GM23338 (cell line): ENCODE results near the gene RNASE8. TPM values are rescaled to one million over a fixed set of nuclear protein-coding genes. Genes with fewer than 3 reads are reported as not detected.
A peak's percentile ranks its signal among the peaks of the same experiment; 100 is the strongest.

Experiments used
- ATAC-seq: fragments of 200-7000 bp; cut with Tn5 transposase; 3 replicates; pipeline ENCODE4 v1.9.1; 2020
- DNase-seq: peaks from one replicate; pipeline ENCODE4 v3.0.0-alpha.2; 2015; ENCODE audit warnings: low spot score
- H2AFZ ChIP-seq: fragments of 200-600 bp; sonication (generic); 2 replicates; pipeline ENCODE4 v1.8.0; 2016; ENCODE audit warnings: antibody characterized with exemption, mild to moderate bottlenecking, moderate library complexity
- H3F3A ChIP-seq: fragments of 200-600 bp; sonication (generic); replicated peaks from 2 replicates; pipeline ENCODE4 v1.8.0; 2017; ENCODE audit warnings: antibody characterized with exemption, mixed run types, low read depth
- H3K27ac ChIP-seq: fragments of 200-600 bp; sonication (generic); 2 replicates; pipeline ENCODE4 v1.6.1; 2016; ENCODE audit warnings: low read depth
- H3K27me3 ChIP-seq: fragments of 200-600 bp; sonication (generic); 2 replicates; pipeline ENCODE4 v1.8.0; 2016; ENCODE audit warnings: mild to moderate bottlenecking, mixed run types, moderate library complexity; ENCODE audit not compliant: insufficient read depth
- H3K36me3 ChIP-seq: fragments of 200-600 bp; sonication (generic); 2 replicates; pipeline ENCODE4 v1.8.0; 2016; ENCODE audit warnings: mild to moderate bottlenecking; ENCODE audit not compliant: insufficient read depth
- H3K4me1 ChIP-seq: fragments of 200-600 bp; sonication (generic); 2 replicates; pipeline ENCODE4 v1.8.0; 2016; ENCODE audit warnings: mild to moderate bottlenecking, moderate library complexity; ENCODE audit not compliant: insufficient read depth
- H3K4me2 ChIP-seq: fragments of 200-600 bp; sonication (generic); 2 replicates; pipeline ENCODE4 v1.7.1; 2017; ENCODE audit warnings: mixed run types
- H3K4me3 ChIP-seq: fragments of 200-600 bp; sonication (generic); 2 replicates; pipeline ENCODE4 v1.6.1; 2016; ENCODE audit warnings: mixed run types
- H3K79me2 ChIP-seq: fragments of 200-600 bp; sonication (generic); replicated peaks from 2 replicates; pipeline ENCODE4 v1.8.0; 2017; ENCODE audit warnings: mild to moderate bottlenecking; ENCODE audit not compliant: insufficient read depth
- H3K9me2 ChIP-seq: fragments of 200-600 bp; sonication (generic); 2 replicates; pipeline ENCODE4 v1.8.0; 2017; ENCODE audit not compliant: insufficient read depth
- H4K20me1 ChIP-seq: fragments of 200-600 bp; sonication (generic); replicated peaks from 2 replicates; pipeline ENCODE4 v1.8.0; 2017; ENCODE audit warnings: mild to moderate bottlenecking; ENCODE audit not compliant: insufficient read depth
- H3K27ac Mint-ChIP-seq: 2 replicates; pipeline ENCODE4 v1.8.0; 2020; ENCODE audit warnings: inconsistent platforms, mild to moderate bottlenecking, moderate library complexity, mixed read lengths
- H3K27me3 Mint-ChIP-seq: 3 replicates; pipeline ENCODE4 v1.8.0; 2022; ENCODE audit warnings: low read depth, mild to moderate bottlenecking, moderate library complexity, mixed read lengths, inconsistent platforms; ENCODE audit not compliant: insufficient read depth, poor library complexity
- H3K36me3 Mint-ChIP-seq: 3 replicates; pipeline ENCODE4 v1.8.0; 2021; ENCODE audit warnings: low read depth, mild to moderate bottlenecking, inconsistent platforms, moderate library complexity, mixed read lengths
- H3K4me1 Mint-ChIP-seq: 3 replicates; pipeline ENCODE4 v1.8.0; 2020; ENCODE audit warnings: mild to moderate bottlenecking, inconsistent platforms, mixed read lengths
- H3K4me3 Mint-ChIP-seq: 3 replicates; pipeline ENCODE4 v1.8.0; 2021; ENCODE audit warnings: moderate library complexity, mild to moderate bottlenecking, inconsistent platforms, mixed read lengths
- H3K9me3 Mint-ChIP-seq: 3 replicates; pipeline ENCODE4 v1.8.0; 2020; ENCODE audit warnings: moderate library complexity, mild to moderate bottlenecking, inconsistent platforms, mixed read lengths
- CREB1 ChIP-seq: fragments of 250-450 bp; sonication (Bioruptor Pico); IDR thresholded peaks from 2 replicates; pipeline ENCODE4 v1.5.0; 2020; ENCODE audit warnings: low read depth, mild to moderate bottlenecking, moderate library complexity
- CTCF ChIP-seq, 2 experiments: fragments of 200-600 bp in 1 of 2; sonication (generic) in 1 of 2; conservative IDR thresholded peaks; 2 replicates each; pipeline versions ENCODE4 v1.5.1 to v1.6.1; 2016 to 2017; ENCODE audit warnings: antibody characterized with exemption in 2 of 2, low read depth in 2 of 2, mild to moderate bottlenecking in 2 of 2, moderate library complexity in 1 of 2
- ETS1 ChIP-seq: IDR thresholded peaks from 2 replicates; pipeline ENCODE4 v1.6.1; 2016; ENCODE audit warnings: antibody characterized with exemption
- EZH2 ChIP-seq: fragments of 200-600 bp; sonication (generic); IDR thresholded peaks from one replicate; pipeline ENCODE4 v1.8.0; 2017; ENCODE audit warnings: antibody characterized with exemption, mild to moderate bottlenecking, low read depth; ENCODE audit not compliant: unreplicated experiment
- EZH2phosphoT487 ChIP-seq: fragments of 200-600 bp; sonication (generic); IDR thresholded peaks from one replicate; pipeline ENCODE4 v1.8.1; 2018; ENCODE audit warnings: antibody characterized with exemption; ENCODE audit not compliant: unreplicated experiment
- JUNB ChIP-seq: IDR thresholded peaks from one replicate; pipeline ENCODE4 v1.6.1; 2016; ENCODE audit warnings: antibody characterized with exemption; ENCODE audit not compliant: unreplicated experiment
- NANOG ChIP-seq: IDR thresholded peaks from 2 replicates; pipeline ENCODE4 v1.6.1; 2016; ENCODE audit warnings: antibody characterized with exemption, borderline replicate concordance
- POLR2AphosphoS5 ChIP-seq: IDR thresholded peaks from 2 replicates; pipeline ENCODE4 v1.6.1; 2016; ENCODE audit warnings: antibody characterized with exemption, low read depth
- REST ChIP-seq: IDR thresholded peaks from one replicate; pipeline ENCODE4 v1.6.1; 2018; ENCODE audit warnings: antibody characterized with exemption; ENCODE audit not compliant: unreplicated experiment
- STAT1 ChIP-seq: IDR thresholded peaks from one replicate; pipeline ENCODE4 v1.6.1; 2016; ENCODE audit warnings: antibody characterized with exemption; ENCODE audit not compliant: unreplicated experiment
- ZNF114 ChIP-seq: fragments of 250-450 bp; sonication (Bioruptor Pico); IDR thresholded peaks from 2 replicates; pipeline ENCODE4 v1.5.0; 2020; ENCODE audit warnings: mild to moderate bottlenecking, moderate library complexity
- ZNF331 ChIP-seq: fragments of 250-450 bp; sonication (Bioruptor Pico); IDR thresholded peaks from 2 replicates; pipeline ENCODE4 v1.5.0; 2020; ENCODE audit warnings: low read depth, mild to moderate bottlenecking, moderate library complexity
- ZNF462 ChIP-seq: fragments of 250-450 bp; sonication (Bioruptor Pico); IDR thresholded peaks from 2 replicates; pipeline ENCODE4 v1.5.0; 2020; ENCODE audit warnings: mild to moderate bottlenecking, moderate library complexity
- polyA plus RNA-seq: library from polyadenylated mRNA; unstranded; fragments of >200 nt; fragmentation: Nextera tagmentation; extraction: Ambion mirVana; gene quantifications from 2 replicates; pipeline ENCODE4 v1.2.1, GENCODE V29; 2016
- total RNA-seq: library from RNA; depleted of rRNA; stranded (reverse); fragments of >200 nt; shearing (Covaris generic); gene quantifications from 2 replicates; pipeline ENCODE4 v1.2.3, GENCODE V29; 2014

The RNASE8 gene
- total and polyA plus RNA-seq, 2 experiments from 2014 or later: not detected

- H4K20me1 ChIP-seq: no peaks in the 10 kb centered on the region
- H3K4me1 Mint-ChIP-seq: peaks cover 39% of the 10 kb centered on the region
- TF ChIP-seq ETS1 (no peak), ZNF114 (CRISPR knock-in tag) (no peak), STAT1 (no peak), EZH2phosphoT487 (no peak), REST (no peak), ZNF462 (CRISPR knock-in tag) (no peak), POLR2AphosphoS5 (no peak), JUNB (no peak), NANOG (no peak), CREB1 (CRISPR knock-in tag) (no peak), CTCF (conservative IDR thresholded peaks at IDR 0.05; ENCODE audit: low read depth in 2 of 2) (no peak), ZNF331 (CRISPR knock-in tag) (no peak), EZH2 (no peak)
- peaks cover 30% of the 10 kb centered on the region for H3K27me3 ChIP-seq
- H3K36me3 ChIP-seq: no peaks in the 10 kb centered on the region
- peaks cover 19% of the 10 kb centered on the region for H3K36me3 Mint-ChIP-seq
- peaks cover 7% of the 10 kb centered on the region; the same call in 1 of the 2 replicates for H3F3A ChIP-seq
- no peak for ATAC-seq
- no peaks in the 10 kb centered on the region; the same call in 2 of the 3 replicates for H3K9me3 Mint-ChIP-seq
- H3K4me2 ChIP-seq: peak overlapping the region; percentile 97; the same call in 1 of the 2 replicates
- no peak overlapping the region for H2AFZ ChIP-seq
- H3K4me3 ChIP-seq: no peak overlapping the region
- DNase-seq: no peak
- H3K9me2 ChIP-seq: no peaks in the 10 kb centered on the region
- H3K27ac Mint-ChIP-seq: no peak overlapping the region
- peaks cover 31% of the 10 kb centered on the region for H3K27me3 Mint-ChIP-seq
- no peak overlapping the region for H3K27ac ChIP-seq
- H3K4me1 ChIP-seq: peaks cover 31% of the 10 kb centered on the region
- H3K4me3 Mint-ChIP-seq: no peak overlapping the region; the same call in 2 of the 3 replicates
- H3K79me2 ChIP-seq: no peaks in the 10 kb centered on the region; the same call in 1 of the 2 replicates
Measured at GRCh38 chr14:21023174-21023573, 34.4 kb upstream of the RNASE8 start.
